ENCODE results near the gene ST8SIA1. TPM values are rescaled to one million over a fixed set of nuclear protein-coding genes. Genes with fewer than 3 reads are reported as not detected.

The ST8SIA1 gene
- total RNA-seq, 1 donor from 2014 or later: not detected

GRCh38 chr12:22248121-22248520 is 86.4 kb downstream of the ST8SIA1 start:
- ATAC-seq (no peak), DNase-seq (ENCODE audit: low spot score) (no peak)

DNA sequence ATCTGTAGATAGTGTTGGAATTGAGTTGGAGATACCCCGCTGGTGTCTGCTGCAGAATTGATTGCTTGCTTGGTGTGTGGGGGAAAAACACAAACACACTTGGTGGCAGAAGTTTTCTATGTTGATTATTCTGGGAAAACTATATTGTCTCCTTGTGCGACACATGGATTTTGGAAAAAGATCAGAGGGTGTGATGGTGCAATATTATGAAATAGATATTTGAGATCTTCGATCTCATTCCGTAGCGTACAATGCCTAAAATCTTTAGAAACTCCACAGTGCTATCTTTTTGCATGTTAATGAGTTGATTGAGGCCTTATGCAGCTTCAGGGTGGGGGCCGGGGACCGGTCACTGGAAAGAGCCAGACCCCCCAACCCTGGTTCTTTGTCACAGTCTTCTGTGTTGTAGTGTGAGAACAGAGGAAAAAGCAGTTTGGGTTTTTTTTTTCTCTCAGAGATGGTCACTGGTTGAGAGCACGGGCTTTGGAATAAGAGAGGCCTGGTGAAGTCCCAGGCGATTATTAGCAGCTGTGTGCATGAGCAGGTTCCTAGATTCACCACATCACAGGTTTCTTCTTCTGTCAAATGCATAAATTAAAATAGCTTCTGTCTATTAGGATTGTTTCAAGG is 88.2 kb downstream of the ST8SIA1 start:
- DNase-seq (ENCODE audit: low spot score): no peak
- ATAC-seq: peak; percentile 33

GRCh38 chr12:22242726-22243125 is 91.8 kb downstream of the ST8SIA1 start:
- no peak for ATAC-seq
- no peak for DNase-seq (ENCODE audit: low spot score)

GRCh38 chr12:22238211-22238610 is 96.3 kb downstream of the ST8SIA1 start:
- ATAC-seq (no peak), DNase-seq (ENCODE audit: low spot score) (no peak)

GRCh38 chr12:22234561-22234960 is 99.9 kb downstream of the ST8SIA1 start:
- ATAC-seq: no peak

DNA sequence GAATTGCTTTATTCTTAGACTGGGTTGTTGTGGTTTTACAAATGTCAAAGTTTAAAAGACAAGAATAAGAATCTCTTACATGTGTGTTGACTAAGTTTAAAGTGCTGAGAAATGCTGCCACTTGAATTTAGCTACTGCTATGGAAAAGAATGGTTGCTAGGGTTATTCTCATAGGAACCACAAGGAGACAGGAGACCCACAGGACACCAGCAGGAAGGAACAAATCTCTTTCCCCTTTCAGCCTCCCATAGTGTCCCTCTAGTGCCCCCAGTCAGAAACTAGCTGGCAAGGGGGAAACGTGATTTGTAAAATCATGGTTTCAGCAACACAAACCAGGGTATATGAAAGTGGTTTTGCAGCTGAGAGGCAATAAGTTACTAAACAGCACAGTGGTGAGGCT is 102.7 kb downstream of the ST8SIA1 start:
- no peak for ATAC-seq
- no peak for DNase-seq (ENCODE audit: low spot score)

More at GRCh38 chr12:22234561-22234960, 99.9 kb downstream of the ST8SIA1 start:
- DNase-seq (ENCODE audit: low spot score): no peak

GRCh38 chr12:22231078-22231477 is 103.4 kb downstream of the ST8SIA1 start:
- ATAC-seq: no peak

GRCh38 chr12:22230280-22230794 is 104.2 kb downstream of the ST8SIA1 start:
- ATAC-seq: no peak

More at GRCh38 chr12:22231078-22231477, 103.4 kb downstream of the ST8SIA1 start:
- DNase-seq (ENCODE audit: low spot score): no peak

GRCh38 chr12:22229652-22230279 is 104.7 kb downstream of the ST8SIA1 start:
- no peak for DNase-seq (ENCODE audit: low spot score)
- peak; percentile 90 for ATAC-seq

More at GRCh38 chr12:22230280-22230794, 104.2 kb downstream of the ST8SIA1 start:
- no peak for DNase-seq (ENCODE audit: low spot score)

GRCh38 chr12:22228022-22228875 is 106.3 kb downstream of the ST8SIA1 start:
- no peak for DNase-seq (ENCODE audit: low spot score)
- no peak for ATAC-seq

DNA sequence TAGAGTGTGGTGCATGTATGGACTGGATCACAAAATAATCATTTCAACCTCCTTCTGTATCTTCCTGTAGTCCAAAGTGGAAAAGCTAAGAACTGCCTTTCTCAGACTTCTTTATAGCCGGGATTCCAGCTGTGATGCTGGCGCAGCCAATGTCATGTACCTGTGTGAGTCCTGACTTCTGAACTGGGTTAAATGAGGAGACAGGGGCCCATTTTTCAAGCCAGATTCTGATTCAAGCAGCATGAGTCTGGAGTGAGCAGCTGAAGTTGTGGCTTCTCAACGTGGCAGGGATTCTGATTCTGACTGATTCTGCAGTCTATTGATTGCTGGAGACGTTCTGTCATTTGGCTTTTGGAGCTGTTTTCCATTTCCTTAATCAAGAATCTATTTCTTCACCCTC is 111.2 kb downstream of the ST8SIA1 start:
- no peak for ATAC-seq

GRCh38 chr12:22217556-22217955 is 117.0 kb downstream of the ST8SIA1 start:
- DNase-seq (ENCODE audit: low spot score): no peak
- ATAC-seq: no peak

More for the DNA sequence above, 111.2 kb downstream of the ST8SIA1 start:
- DNase-seq (ENCODE audit: low spot score): no peak

DNA sequence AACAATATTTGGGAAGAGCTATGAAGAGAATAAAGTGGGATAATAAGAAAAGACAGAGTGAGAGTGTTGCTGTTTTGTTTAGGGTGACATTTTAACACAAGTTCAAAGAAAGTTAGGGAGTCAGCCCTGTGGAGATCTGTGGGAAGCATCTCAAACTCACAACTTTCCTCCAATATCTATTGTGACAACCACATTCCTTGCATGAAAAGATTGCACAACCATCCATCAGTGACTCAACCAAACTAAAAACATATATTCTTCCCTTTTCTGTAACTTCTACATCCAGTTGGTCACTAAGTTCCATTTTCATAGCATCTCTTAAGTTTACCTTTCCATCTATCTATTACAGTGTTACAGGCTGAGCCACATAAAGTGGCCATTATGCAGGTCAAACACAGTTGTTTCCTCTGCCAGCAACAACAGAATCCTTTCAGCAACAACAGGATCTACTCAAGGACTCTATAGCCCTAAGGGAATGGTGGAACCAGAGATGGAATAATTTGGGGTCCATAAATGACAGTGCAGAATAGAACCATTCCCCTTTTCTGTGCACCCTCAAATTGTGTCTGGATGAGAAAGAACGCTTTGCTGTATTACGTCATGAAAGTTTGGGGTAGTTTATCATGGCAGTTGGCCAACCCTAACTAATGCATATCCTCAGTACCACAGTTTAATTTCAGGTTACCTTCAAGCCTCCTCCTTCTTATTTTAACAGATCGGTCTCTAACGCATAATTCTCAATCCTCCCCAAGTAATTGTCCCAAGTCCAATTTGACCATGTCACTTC is 118.8 kb downstream of the ST8SIA1 start:
- ATAC-seq (no peak), DNase-seq (ENCODE audit: low spot score) (no peak)

DNA sequence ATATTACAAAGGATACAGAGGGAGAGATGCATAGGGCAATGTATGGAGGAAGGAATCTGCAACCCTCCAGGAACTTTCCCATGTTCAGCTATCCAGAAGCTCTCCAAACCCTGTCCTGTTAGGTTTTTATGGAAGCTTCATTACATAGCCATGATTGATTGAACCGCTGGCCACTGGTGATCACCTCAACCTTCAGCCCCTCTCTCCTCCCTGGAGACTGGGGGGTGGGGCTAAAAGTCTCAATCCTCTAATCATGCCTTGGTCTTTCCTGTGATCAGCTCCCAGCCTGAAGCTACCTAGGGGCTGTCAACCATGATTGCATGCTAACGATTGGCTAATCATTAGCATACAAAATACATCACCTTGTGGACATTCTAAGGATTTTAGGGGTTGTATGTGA is 123.4 kb downstream of the ST8SIA1 start:
- DNase-seq (ENCODE audit: low spot score): no peak
- ATAC-seq: no peak

DNA sequence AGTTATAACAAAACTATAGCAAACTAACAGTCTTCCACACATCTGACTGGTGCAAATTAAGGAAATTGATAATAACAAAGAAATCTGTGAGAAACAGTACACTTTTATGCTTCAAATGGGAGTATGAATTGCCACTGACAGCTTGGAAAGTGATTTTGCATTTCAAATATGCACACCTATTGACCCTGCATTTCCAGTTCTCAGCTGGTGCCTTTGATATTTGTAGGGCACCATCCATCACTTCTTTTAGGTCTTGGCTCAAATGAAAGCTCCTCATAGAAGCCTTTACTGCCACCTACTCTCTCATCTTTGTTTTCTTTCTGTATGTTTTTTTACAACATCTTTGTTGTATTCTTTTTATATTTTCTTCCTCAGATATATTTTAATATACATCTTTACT is 125.1 kb downstream of the ST8SIA1 start:
- ATAC-seq: no peak

GRCh38 chr12:22206111-22206728 is 128.3 kb downstream of the ST8SIA1 start:
- no peak for ATAC-seq

More for the DNA sequence above, 125.1 kb downstream of the ST8SIA1 start:
- no peak for DNase-seq (ENCODE audit: low spot score)

DNA sequence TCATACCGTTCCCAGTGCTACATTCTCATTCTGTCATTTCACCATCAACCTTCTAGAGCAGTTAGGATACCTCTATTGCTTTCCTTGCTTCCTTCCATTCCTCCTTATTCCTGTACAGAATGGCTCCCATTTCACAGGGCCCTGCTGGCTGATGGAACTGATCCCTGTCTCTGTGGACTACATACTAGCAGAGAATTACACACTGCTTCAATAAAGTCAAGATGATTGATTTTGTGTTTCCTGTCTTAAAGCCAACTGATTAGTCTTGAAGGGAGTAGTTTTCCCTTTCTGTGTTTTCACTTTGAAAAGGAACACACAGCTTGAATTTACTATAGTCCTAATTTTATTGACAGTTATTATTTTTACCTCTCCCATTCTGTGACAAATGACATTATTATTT is 130.1 kb downstream of the ST8SIA1 start:
- ATAC-seq (no peak), DNase-seq (ENCODE audit: low spot score) (no peak)

More at GRCh38 chr12:22206111-22206728, 128.3 kb downstream of the ST8SIA1 start:
- DNase-seq (ENCODE audit: low spot score): no peak

GRCh38 chr12:22202847-22203246 is 131.7 kb downstream of the ST8SIA1 start:
- DNase-seq (ENCODE audit: low spot score) (no peak), ATAC-seq (no peak)

GRCh38 chr12:22201101-22201500 is 133.4 kb downstream of the ST8SIA1 start:
- DNase-seq (ENCODE audit: low spot score) (no peak), ATAC-seq (no peak)

DNA sequence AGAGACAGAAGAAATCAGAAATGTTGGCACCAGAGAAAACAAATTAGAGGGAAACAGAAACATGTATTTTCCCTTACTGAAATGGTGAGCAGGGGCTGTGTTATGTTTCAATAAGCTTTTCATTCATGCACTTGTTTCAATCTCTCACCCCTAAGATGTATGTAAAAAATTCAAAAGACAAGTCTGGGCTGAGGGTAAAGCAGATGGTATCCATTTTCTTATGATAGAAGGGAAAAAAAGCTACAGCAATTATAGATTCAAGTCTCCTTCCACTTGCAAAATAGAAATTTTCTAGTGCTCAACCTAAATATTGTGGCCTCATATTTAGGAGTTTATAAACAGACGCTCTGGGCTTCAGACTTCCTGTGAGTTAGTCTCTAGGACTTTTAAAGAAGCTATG is 138.3 kb downstream of the ST8SIA1 start:
- DNase-seq (ENCODE audit: low spot score): no peak
- no peak for ATAC-seq
